IMR-90 (cell line): ENCODE measurements around the gene ZNF277.

Experiments
- CTCF ChIP-seq: conservative IDR thresholded peaks from 2 replicates; pipeline ENCODE4 v1.5.1; 2012; ENCODE audit warnings: mild to moderate bottlenecking, low read depth, low read length, improper control_type of control experiment
- USF2 ChIP-seq: fragments of 150-350 bp; IDR thresholded peaks from 2 replicates; pipeline ENCODE4 v1.6.1; 2017; ENCODE audit warnings: mild to moderate bottlenecking, antibody characterized with exemption, low read length, low read depth

GRCh38 chr7:112212571-112212970 is 6.1 kb downstream of the ZNF277 start:
- TF ChIP-seq USF2 (no peak), CTCF (no peak)
